ENCODE data around the gene ZNF225.
A peak's percentile ranks its signal among the peaks of the same experiment; 100 is the strongest.
"Not testable (repeated sequence)": the region's sequence is repeated elsewhere in the genome, so short reads cannot be mapped to it uniquely, and the experiment has no call there.

Gene ZNF225

GRCh38 chr19:44113138-44113783 is at the start of gene ZNF225:
TSS of gene ZNF225 (plus strand) at chr19:44113399. CDS start at chr19:44115828, 2,429 bp downstream.
- peak; percentile 94 for DNase-seq

GRCh38 chr19:44066305-44066704 is 46.9 kb upstream of the ZNF225 start:
- no peak for DNase-seq

GRCh38 chr19:44069415-44069814 is 43.8 kb upstream of the ZNF225 start:
- DNase-seq, result no peak

GRCh38 chr19:44071824-44072542 is 41.2 kb upstream of the ZNF225 start, which contains the start of gene ZNF284:
TSS of gene ZNF284 (plus strand) at chr19:44072159. CDS start at chr19:44076390, 4,231 bp downstream.
- DNase-seq, result peak; percentile 92

GRCh38 chr19:44072543-44073401 is 40.4 kb upstream of the ZNF225 start:
- DNase-seq, result no peak

- no peak for DNase-seq
Measured at GRCh38 chr19:44076325-44076724, 36.9 kb upstream of the ZNF225 start.

- DNase-seq, result no peak
Measured at GRCh38 chr19:44092108-44092507, 21.1 kb upstream of the ZNF225 start.

GRCh38 chr19:44093931-44094765 is 19.1 kb upstream of the ZNF225 start, which contains the start of gene ZNF224:
TSS of gene ZNF224 (plus strand) at chr19:44094361. CDS start at chr19:44097874, 3,513 bp downstream.
- DNase-seq, result peak; percentile 90

GRCh38 chr19:44107751-44108150 is 5.4 kb upstream of the ZNF225 start:
- DNase-seq, result no peak

- no peak for DNase-seq
Measured at GRCh38 chr19:44109458-44109857, 3.7 kb upstream of the ZNF225 start.

GRCh38 chr19:44111910-44112463 is 1.2 kb upstream of the ZNF225 start:
- no peak for DNase-seq

- DNase-seq, result no peak
Measured at GRCh38 chr19:44112802-44113137, 429 bp upstream of the ZNF225 start.

- DNase-seq, result no peak
Measured at GRCh38 chr19:44113784-44114390, 688 bp downstream of the ZNF225 start.

- DNase-seq, result not testable (repeated sequence)
Measured at GRCh38 chr19:44121162-44121561, 8.0 kb downstream of the ZNF225 start.

- DNase-seq, result no peak
Measured at GRCh38 chr19:44131955-44132354, 18.8 kb downstream of the ZNF225 start.

- DNase-seq, result peak; percentile 80
Measured at GRCh38 chr19:44141191-44142058, 28.2 kb downstream of the ZNF225 start, which contains the start of gene ZNF234. TSS of gene ZNF234 (plus strand) at chr19:44141554. CDS start at chr19:44144633, 3,079 bp downstream.

- peak; percentile 4 for DNase-seq
Measured at GRCh38 chr19:44142059-44142433, 28.8 kb downstream of the ZNF225 start.

- no peak for DNase-seq
Measured at GRCh38 chr19:44149776-44150175, 36.6 kb downstream of the ZNF225 start.

- no peak for DNase-seq
Measured at GRCh38 chr19:44151491-44151890, 38.3 kb downstream of the ZNF225 start.

GRCh38 chr19:44156475-44156874 is 43.3 kb downstream of the ZNF225 start:
- DNase-seq, result no peak

GRCh38 chr19:44163789-44164188 is 50.6 kb downstream of the ZNF225 start:
- no peak for DNase-seq

Data from CD4-positive, alpha-beta T cell treated with Interleukin-21 for 1 hour (primary cell).